Breast epithelium (tissue), 3 donors: Measurements from ENCODE around the gene CFAP20DC.

Experiments
- CTCF ChIP-seq, 3 donors: fragments of 450-650 bp; IDR thresholded peaks; one replicate each; pipeline ENCODE4 v1.5.1; 2016 to 2017; ENCODE audit warnings: antibody characterized with exemption in 3 of 3, mild to moderate bottlenecking in 3 of 3, moderate library complexity in 3 of 3
- POLR2A ChIP-seq: fragments of 450-650 bp; IDR thresholded peaks from one replicate; pipeline ENCODE4 v1.6.1; 2016; ENCODE audit warnings: antibody characterized with exemption, mild to moderate bottlenecking, moderate library complexity

- TF ChIP-seq CTCF (IDR thresholded peaks at IDR 0.05) (no peak), POLR2A (no peak)
Measured at GRCh38 chr3:58698246-58698645, 351.6 kb downstream of the CFAP20DC start.
